Neural progenitor cell (in vitro differentiated cells): Measurements from ENCODE around the gene LDB2.

Experiments used
- EZH2 ChIP-seq: fragments of 200-600 bp; sonication (generic); IDR thresholded peaks from 2 replicates; pipeline ENCODE4 v1.6.1; 2017; ENCODE audit warnings: antibody characterized with exemption, mild to moderate bottlenecking, moderate library complexity
- EZH2phosphoT487 ChIP-seq: fragments of 200-600 bp; sonication (generic); IDR thresholded peaks from 2 replicates; pipeline ENCODE4 v1.6.1; 2017; ENCODE audit warnings: antibody characterized with exemption
- TF ChIP-seq, protein P1 (sequence below): fragments of 200-600 bp; sonication (generic); IDR thresholded peaks from 2 replicates; pipeline ENCODE4 v1.5.1; 2017; ENCODE audit warnings: antibody characterized with exemption, mild to moderate bottlenecking

DNA sequence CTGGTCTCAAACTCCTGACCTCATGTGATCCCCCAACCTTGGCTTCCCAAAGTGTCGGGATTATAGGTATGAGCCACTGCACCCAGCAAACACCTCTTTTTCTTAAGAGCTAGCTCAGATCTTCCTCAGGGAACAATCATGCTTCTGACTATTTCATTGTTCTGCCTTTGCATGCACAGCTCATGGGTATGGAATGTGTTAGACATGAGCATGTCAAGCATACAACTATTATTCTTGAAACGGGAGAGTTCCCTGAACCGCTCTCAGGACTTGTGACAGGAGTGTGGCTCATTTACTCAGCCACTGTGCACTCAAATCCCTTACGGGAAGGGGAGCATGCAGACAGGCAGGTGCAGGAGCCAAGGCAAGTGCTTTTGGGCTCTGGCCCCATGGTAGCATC is 440.5 kb downstream of the LDB2 start:
- TF ChIP-seq, protein P1, sequence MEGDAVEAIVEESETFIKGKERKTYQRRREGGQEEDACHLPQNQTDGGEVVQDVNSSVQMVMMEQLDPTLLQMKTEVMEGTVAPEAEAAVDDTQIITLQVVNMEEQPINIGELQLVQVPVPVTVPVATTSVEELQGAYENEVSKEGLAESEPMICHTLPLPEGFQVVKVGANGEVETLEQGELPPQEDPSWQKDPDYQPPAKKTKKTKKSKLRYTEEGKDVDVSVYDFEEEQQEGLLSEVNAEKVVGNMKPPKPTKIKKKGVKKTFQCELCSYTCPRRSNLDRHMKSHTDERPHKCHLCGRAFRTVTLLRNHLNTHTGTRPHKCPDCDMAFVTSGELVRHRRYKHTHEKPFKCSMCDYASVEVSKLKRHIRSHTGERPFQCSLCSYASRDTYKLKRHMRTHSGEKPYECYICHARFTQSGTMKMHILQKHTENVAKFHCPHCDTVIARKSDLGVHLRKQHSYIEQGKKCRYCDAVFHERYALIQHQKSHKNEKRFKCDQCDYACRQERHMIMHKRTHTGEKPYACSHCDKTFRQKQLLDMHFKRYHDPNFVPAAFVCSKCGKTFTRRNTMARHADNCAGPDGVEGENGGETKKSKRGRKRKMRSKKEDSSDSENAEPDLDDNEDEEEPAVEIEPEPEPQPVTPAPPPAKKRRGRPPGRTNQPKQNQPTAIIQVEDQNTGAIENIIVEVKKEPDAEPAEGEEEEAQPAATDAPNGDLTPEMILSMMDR: no peak
- TF ChIP-seq EZH2 (no peak), EZH2phosphoT487 (no peak)
